Measurements from ENCODE around the gene CCDC12. TPM values are rescaled to one million over a fixed set of nuclear protein-coding genes. Genes with fewer than 3 reads are reported as not detected.
A peak's percentile ranks its signal among the peaks of the same experiment; 100 is the strongest.

Gene CCDC12
- total RNA-seq, 2 donors from 2014 or later = 46.7 to 47.8 TPM

DNA sequence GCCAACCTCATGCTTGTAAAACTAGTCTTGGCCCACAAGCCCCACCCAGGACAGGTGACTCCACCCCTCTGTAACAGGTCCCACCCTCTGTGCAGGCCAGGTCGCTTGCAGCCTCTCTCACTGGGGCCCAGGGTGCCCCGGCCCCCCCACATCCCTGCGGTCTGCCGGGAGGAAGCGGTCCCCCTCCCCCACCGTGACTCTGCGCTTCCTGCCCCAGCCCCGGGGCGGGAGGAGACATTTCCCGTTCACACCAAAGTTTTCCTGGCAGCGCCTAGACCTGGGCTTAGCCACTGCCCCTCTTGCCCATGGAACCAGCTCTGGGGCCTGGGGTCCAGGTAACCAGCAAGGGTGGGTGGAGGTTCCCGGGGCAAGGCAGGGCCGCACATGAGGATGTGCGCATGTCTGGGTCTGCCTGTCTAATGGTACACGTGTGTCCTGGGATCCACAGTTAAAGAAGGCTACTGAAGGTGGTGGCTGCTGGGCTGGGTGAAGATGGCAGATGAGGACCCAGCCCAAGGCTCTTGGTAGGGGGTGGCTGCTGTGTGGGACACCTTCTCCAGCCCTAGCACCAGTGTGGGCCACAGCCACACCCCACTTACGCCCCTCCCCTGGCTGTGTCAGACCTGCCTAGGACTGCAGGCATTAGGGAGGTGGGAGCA lies 11.3 kb upstream of the CCDC12 start:
- no peak overlapping the region for H3K4me3 ChIP-seq (ENCODE audit: low read length)
- no peak for DNase-seq
- H3K4me1 ChIP-seq (ENCODE audit: control insufficient read depth, insufficient read depth, low read length) = peaks cover 10% of the 10 kb centered on the region
- Mint-ChIP-seq H3K9me3 (no peaks in the 10 kb centered on the region), H3K27ac (peak overlapping the region; percentile 82), H3K27me3 (ENCODE audit: insufficient read depth) (no peaks in the 10 kb centered on the region), H3K4me3 (no peak overlapping the region), H3K4me1 (peaks cover 30% of the 10 kb centered on the region), H3K36me3 (ENCODE audit: low read depth) (peaks cover 6% of the 10 kb centered on the region)
- 73 to 77% methylated on average over 3 to 16 of the region's 16 CpGs for WGBS, 2 experiments (ENCODE audit: insufficient coverage in 1 of 2, insufficient read length in 1 of 2)
- no peak overlapping the region for H3K27ac ChIP-seq (ENCODE audit: low read depth, low read length)
- no peaks in the 10 kb centered on the region for H3K27me3 ChIP-seq (ENCODE audit: control insufficient read depth, insufficient read depth, low read length, poor library complexity, severe bottlenecking)
- H3K9me3 ChIP-seq (ENCODE audit: control insufficient read depth, low read length) = no peaks in the 10 kb centered on the region
- TF ChIP-seq, protein P1, sequence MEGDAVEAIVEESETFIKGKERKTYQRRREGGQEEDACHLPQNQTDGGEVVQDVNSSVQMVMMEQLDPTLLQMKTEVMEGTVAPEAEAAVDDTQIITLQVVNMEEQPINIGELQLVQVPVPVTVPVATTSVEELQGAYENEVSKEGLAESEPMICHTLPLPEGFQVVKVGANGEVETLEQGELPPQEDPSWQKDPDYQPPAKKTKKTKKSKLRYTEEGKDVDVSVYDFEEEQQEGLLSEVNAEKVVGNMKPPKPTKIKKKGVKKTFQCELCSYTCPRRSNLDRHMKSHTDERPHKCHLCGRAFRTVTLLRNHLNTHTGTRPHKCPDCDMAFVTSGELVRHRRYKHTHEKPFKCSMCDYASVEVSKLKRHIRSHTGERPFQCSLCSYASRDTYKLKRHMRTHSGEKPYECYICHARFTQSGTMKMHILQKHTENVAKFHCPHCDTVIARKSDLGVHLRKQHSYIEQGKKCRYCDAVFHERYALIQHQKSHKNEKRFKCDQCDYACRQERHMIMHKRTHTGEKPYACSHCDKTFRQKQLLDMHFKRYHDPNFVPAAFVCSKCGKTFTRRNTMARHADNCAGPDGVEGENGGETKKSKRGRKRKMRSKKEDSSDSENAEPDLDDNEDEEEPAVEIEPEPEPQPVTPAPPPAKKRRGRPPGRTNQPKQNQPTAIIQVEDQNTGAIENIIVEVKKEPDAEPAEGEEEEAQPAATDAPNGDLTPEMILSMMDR (conservative IDR thresholded peaks at IDR 0.05) = no peak
- H3K9ac ChIP-seq (ENCODE audit: extremely low read depth, low read length, poor library complexity, severe bottlenecking) = no peak overlapping the region
- H3K36me3 ChIP-seq (ENCODE audit: control insufficient read depth, insufficient read depth, low read length) = peaks cover 4% of the 10 kb centered on the region

DNA sequence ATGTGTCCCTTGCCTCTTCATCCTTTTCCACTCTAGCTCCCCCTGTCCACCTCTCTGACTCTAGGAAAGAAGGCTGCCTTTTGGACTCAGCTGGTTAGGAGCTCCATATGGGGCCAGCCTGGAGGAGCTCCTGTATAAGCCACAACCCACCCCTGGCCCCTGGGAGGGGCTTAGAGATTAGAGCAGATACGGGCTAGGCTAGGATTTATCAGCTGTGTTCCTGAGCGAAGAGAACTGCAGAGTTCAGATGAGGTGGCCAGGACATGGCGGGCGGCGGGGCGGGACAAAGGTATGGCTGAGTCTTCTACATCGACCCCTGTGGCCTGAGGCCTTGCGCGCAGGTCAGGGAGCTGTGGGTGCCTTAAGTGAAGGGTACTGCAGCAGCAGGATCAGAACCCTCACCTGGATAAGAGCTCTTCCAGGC lies 10.8 kb upstream of the CCDC12 start:
- H3K9me3 ChIP-seq (ENCODE audit: control insufficient read depth, low read length) = no peaks in the 10 kb centered on the region
- H3K4me3 ChIP-seq (ENCODE audit: low read length) = no peak overlapping the region
- H3K36me3 Mint-ChIP-seq (ENCODE audit: low read depth) = peaks cover 6% of the 10 kb centered on the region
- no peaks in the 10 kb centered on the region for H3K36me3 ChIP-seq (ENCODE audit: control insufficient read depth, insufficient read depth, low read length)
- H3K27me3 ChIP-seq (ENCODE audit: control insufficient read depth, insufficient read depth, low read length, poor library complexity, severe bottlenecking) = no peaks in the 10 kb centered on the region
- peaks cover 31% of the 10 kb centered on the region for H3K4me1 Mint-ChIP-seq
- H3K27ac Mint-ChIP-seq = peak overlapping the region; percentile 82
- no peaks in the 10 kb centered on the region for H3K9me3 Mint-ChIP-seq
- 84% methylated on average over 9 of the region's 9 CpGs for WGBS, 2 experiments (ENCODE audit: insufficient coverage in 1 of 2, insufficient read length in 1 of 2)
- no peak overlapping the region for H3K9ac ChIP-seq (ENCODE audit: extremely low read depth, low read length, poor library complexity, severe bottlenecking)
- peaks cover 10% of the 10 kb centered on the region for H3K4me1 ChIP-seq (ENCODE audit: control insufficient read depth, insufficient read depth, low read length)
- DNase-seq = peak; percentile 89
- H3K27ac ChIP-seq (ENCODE audit: low read depth, low read length) = no peak overlapping the region
- H3K4me3 Mint-ChIP-seq = no peak overlapping the region
- H3K27me3 Mint-ChIP-seq (ENCODE audit: insufficient read depth) = no peaks in the 10 kb centered on the region
- TF ChIP-seq, protein P1 (conservative IDR thresholded peaks at IDR 0.05) = peak; percentile 35

DNA sequence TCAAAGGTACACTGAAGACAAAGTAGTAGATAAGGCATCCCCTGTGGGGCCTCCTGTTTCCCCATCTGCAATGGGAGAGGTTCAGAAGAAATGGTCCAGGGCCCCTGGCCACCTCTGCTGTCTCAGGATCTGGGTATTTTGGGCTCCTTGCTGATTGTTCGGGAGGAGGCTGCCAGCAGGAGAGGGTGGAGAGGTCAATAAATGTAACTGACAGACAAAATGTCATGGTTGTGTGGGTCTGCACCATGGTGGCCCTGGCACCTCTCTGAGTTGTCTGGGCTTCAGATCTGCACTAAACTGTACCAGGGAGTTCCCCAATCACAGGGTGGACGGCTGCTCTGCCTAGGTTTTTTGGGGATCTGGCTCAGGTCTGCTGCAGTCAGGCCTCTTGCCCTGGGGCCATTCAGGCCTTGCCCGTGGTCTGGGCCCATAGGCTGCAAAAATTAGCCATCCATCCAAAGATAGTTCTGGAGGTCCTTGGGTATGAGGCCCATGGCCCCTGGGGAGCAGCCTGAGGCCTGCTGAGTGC lies 10.3 kb upstream of the CCDC12 start:
- DNase-seq = no peak
- no peak overlapping the region for H3K4me3 ChIP-seq (ENCODE audit: low read length)
- Mint-ChIP-seq H3K27me3 (ENCODE audit: insufficient read depth) (no peaks in the 10 kb centered on the region), H3K36me3 (ENCODE audit: low read depth) (peaks cover 6% of the 10 kb centered on the region), H3K4me3 (no peak overlapping the region), H3K4me1 (peaks cover 33% of the 10 kb centered on the region), H3K27ac (no peak overlapping the region), H3K9me3 (no peaks in the 10 kb centered on the region)
- H3K4me1 ChIP-seq (ENCODE audit: control insufficient read depth, insufficient read depth, low read length) = peaks cover 11% of the 10 kb centered on the region
- H3K9ac ChIP-seq (ENCODE audit: extremely low read depth, low read length, poor library complexity, severe bottlenecking) = no peak overlapping the region
- 90 to 95% methylated on average over 2 to 3 of the region's 3 CpGs for WGBS, 2 experiments (ENCODE audit: insufficient coverage in 1 of 2, insufficient read length in 1 of 2)
- TF ChIP-seq, protein P1 (conservative IDR thresholded peaks at IDR 0.05) = no peak
- H3K36me3 ChIP-seq (ENCODE audit: control insufficient read depth, insufficient read depth, low read length) = no peaks in the 10 kb centered on the region
- no peaks in the 10 kb centered on the region for H3K27me3 ChIP-seq (ENCODE audit: control insufficient read depth, insufficient read depth, low read length, poor library complexity, severe bottlenecking)
- no peak overlapping the region for H3K27ac ChIP-seq (ENCODE audit: low read depth, low read length)
- H3K9me3 ChIP-seq (ENCODE audit: control insufficient read depth, low read length) = no peaks in the 10 kb centered on the region
